ENCODE measurements around the gene CACNA1D.

DNA sequence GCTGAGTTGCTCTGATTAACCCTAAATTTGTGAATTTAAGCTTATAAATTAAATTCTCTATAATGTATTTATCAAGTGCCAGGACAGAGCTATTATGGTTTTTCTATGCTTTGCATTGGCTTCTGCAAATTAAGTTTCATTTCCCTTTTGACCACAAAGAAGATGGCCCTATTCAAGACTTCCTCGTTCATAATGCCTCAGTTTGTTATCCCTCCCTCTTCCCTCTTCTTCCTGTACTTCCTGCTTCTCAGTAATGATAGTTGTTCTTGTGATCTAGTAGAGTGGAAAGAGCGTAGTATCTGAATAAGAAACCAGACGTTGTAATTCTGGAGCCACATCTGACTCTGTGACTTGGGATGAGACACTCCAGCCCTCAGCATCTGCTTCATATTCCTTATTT lies 118.7 kb downstream of the CACNA1D start:
- TF ChIP-seq, protein P1, sequence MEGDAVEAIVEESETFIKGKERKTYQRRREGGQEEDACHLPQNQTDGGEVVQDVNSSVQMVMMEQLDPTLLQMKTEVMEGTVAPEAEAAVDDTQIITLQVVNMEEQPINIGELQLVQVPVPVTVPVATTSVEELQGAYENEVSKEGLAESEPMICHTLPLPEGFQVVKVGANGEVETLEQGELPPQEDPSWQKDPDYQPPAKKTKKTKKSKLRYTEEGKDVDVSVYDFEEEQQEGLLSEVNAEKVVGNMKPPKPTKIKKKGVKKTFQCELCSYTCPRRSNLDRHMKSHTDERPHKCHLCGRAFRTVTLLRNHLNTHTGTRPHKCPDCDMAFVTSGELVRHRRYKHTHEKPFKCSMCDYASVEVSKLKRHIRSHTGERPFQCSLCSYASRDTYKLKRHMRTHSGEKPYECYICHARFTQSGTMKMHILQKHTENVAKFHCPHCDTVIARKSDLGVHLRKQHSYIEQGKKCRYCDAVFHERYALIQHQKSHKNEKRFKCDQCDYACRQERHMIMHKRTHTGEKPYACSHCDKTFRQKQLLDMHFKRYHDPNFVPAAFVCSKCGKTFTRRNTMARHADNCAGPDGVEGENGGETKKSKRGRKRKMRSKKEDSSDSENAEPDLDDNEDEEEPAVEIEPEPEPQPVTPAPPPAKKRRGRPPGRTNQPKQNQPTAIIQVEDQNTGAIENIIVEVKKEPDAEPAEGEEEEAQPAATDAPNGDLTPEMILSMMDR (IDR thresholded peaks at IDR 0.05) = no peak
- no peak for TF ChIP-seq POLR2A (IDR thresholded peaks at IDR 0.05; ENCODE audit: low read depth)

All from esophagus muscularis mucosa (tissue), 3 donors.